Islet precursor cell (in vitro differentiated cells): ENCODE data around the gene FANCC.

ENCODE experiments used
- DNase-seq: peaks from one replicate; pipeline ENCODE4 v3.0.0-alpha.2; 2018

FANCC gene

DNA sequence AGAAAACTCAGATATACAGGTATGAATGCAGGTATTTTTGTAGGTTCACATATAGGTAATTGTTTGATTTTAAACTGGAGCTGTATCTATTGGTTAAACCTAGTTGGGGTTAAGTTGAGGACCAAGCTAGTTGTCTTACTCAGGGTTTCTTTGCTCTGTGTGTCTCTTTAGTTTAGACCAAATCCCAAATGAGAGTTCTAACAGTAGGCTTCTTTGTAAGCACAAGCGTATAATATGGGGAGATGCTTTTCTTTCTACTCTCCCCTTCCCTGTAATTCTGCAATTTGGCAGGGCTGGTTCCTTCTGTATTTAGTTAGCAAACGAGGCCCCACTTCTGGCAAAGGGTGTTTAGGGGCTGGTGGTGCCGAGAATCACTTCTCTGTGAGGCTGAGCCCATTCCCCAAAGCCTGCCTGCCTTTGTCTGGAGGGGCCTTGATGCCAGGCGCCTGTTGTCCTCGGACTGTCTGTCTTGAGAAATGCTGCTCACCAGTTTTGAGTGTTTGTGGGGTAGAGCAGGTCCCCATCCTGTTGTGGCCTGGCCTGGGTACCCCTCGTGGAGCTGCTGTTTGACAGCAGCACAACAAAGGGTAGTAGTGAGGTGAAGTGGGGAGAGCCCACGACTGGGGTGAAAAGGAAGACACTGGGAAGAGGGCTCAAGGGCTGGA, 259.3 kb downstream of the FANCC start:
- no peak for DNase-seq

DNA sequence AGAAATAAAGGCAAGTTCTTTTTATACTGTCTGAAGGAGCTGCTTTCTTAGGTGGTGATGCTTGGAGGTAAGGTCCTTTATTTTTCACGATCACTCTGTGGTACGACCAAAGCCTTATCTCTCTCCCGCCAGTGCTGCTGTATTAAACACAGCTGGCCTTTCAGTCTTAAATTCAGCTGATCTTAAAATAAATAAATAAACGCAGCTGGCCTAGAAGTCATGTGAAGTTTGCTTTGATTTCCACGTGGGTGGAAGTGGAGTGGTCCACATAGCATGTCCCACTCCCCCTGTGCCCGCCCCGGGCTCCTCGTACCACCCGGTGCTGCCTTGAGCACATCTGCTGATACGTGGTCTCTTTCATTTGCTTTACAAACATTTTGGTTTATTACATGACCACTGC, 260.4 kb downstream of the FANCC start:
- DNase-seq: no peak

DNA sequence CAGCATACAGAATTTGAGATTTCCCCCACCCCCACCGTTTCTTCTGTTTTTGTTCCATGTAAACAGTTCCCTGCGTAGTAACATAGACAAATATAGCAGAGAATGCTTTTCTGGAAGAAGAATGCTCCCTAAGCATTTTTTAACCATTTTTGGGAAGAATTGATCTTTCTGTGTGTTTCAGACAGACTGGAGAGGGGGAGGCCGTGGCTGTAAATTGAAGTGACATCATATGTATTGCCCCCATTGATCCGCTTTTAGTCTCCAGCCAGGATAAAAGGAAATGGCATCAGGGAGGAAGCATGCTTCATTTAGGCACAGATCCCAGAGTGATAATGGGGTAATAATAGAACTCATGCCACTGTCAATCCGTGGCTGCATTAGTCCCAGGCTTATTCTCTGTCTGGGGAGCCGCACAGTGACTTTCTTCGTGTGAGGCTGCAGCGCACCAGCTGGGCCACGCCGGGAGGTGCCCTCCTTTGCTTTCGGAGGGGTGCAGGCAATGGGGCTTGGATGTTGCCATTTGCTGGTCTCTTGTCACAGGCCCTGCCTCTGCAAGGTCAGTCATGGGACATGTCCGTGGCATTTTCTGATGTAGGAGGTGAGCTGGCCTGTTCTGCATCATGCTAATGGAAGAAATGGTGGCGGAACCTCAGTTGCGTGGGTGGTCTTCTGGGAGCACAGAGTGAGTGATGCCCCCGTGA, 261.5 kb downstream of the FANCC start:
- peak; percentile 65 for DNase-seq

DNA sequence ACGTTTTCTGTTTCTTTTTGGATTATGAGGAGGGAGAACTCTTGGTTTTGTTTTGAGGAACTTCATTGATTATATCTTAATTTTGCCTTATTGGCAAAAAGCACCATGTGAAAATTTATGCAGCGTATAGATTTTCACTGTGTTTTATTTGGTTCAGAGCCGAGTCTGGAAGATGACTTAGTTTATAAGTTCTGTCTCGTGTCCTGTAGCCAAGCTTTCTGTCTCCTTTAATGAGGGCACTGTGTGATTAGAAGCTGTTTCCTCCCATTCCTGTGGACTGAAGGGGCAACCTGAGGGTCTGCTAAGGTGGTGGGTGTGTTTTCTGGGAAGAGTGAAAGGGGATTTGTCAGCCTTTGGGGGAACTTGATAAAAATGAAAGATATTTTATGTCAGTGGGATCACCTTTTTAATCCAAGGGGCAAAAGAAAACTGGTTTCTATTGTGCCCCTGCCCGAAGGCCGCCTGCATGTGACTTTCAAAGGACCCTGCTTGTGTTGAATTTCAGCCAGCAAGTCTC, 262.1 kb downstream of the FANCC start:
- DNase-seq: no peak

DNA sequence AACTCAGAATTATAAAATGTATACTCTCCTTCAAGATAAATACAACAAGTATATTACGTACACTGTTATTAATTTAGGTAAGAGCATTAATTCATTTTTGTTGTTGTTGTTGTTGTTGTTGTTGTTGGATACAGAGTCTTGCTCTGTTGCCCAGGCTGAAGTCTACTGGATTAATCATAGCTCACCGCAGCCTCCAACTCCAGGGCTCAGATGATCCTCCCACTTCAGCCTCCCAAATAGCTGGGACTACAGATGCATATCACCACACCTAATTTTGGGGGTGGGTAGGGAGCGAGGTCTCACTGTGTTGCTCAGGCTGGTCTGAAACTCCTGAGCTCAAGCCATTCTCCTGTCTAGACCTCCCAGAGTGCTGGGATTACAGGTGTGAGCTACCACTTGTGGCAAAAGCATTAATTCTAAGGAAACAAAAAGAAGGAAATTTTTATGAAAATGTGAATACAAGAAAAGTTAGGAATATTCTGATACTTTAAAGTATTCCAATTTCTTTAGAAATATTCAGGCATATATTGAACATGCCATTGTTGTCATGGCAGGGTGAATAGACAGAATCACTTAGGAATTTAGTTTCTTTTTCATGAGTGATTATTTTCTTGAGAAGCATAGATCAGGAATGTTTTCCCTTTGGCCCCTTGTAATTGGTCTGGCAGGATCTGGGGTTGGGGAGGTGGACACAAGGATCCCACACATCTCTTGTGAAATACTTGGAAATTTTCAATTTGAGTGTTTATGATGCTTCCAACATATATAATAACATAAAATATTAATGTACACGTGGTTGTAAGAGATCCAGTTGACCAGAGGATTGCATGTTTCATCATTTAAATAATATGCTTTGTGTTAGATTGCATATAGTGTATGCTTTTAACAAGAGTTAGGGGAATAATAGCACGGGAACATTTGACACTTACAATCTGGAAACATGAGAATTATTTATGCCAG, 263.6 kb downstream of the FANCC start:
- no peak for DNase-seq

DNA sequence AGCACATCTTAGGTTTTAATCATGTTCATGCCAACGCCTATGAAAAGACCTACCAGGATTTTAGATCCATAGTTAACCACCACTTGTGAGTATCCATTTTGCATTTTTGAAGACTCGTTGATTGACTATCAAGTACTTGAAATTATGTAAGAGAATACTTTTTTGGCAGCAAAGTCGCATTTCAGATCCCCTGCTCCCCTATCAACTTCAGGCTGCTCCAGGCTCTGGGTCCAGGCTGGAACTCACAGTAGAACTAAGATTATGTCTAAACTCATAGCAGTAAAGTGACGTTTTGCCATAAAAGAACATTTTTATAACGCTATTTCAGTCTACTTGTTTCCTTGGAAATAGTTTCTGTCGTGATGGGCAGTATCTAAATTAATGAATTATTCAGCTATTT, 267.7 kb downstream of the FANCC start:
- DNase-seq: no peak
